ENCODE results near the gene MEOX1.
"Not testable (repeated sequence)": the region's sequence is repeated elsewhere in the genome, so short reads cannot be mapped to it uniquely, and the experiment has no call there.

The MEOX1 gene

GRCh38 chr17:43661699-43662412 is at the start of gene MEOX1:
Gene MEOX1 (minus strand): TSS chr17:43661922. CDS start chr17:43661534, 388 bp downstream.
- DNase-seq = no peak

DNA sequence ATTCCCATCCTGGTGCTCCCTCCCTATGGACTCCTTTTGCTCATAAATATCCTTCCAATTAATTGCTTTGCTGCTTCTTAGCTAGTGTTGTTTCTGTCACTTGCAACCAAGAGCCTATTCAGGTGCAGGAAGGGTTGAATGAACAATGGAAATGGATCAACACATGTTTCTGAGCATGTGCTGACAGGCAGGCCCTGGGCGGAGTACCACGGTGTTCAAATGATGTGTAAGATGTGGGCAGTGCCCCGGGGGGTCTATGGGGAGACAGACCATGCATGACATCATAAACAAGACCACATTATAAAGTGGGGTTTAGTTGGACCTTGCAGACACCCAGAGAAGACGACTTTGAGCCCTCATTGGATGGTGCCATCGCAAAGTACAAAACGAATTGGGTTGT is 48.4 kb upstream of the MEOX1 start:
- DNase-seq = no peak

GRCh38 chr17:43709210-43709609 is 47.5 kb upstream of the MEOX1 start:
- no peak for DNase-seq

DNA sequence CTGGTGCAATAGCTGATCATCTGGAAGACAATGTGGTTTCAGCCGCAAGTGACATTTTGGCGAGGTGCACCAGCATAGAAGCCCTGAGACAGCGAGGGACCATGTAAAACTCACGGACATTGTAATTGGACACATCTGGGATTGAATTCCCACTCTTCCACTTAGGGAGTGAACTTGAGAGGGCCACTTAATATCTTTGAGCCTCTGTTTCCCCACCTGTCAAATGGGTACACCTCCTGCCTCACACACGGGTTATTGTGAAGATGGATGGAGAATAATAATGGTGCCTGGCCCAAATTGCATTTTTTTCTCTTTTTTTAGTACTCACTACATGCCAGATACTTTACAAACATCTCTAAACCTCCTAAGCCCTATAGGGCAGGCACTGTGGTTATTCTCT is 45.5 kb upstream of the MEOX1 start:
- no peak for DNase-seq

GRCh38 chr17:43706235-43706634 is 44.5 kb upstream of the MEOX1 start:
- no peak for DNase-seq

DNA sequence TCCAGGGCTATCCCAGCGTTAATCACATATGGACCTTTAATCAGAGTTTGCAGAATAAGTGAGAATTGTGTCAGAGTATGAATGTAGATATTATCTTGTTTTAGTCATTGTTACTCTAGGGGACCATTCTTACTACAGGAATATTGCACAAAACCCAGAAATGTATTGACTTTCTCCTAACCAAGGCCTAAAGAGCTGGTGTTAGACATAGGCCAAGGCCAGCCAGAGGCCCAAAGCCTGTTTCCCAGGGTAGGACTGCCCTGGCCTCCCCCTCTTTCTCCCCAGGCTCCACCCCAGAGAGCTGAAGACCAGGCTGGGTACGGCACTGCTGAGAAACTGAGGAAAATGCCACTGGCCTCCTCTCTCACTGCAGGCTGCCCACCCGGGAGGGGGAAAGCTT is 41.9 kb upstream of the MEOX1 start:
- no peak for DNase-seq

GRCh38 chr17:43702637-43703036 is 40.9 kb upstream of the MEOX1 start:
- peak in 1 of 51 donors; percentile 10 for DNase-seq

GRCh38 chr17:43701318-43701743 is 39.6 kb upstream of the MEOX1 start:
- no peak for DNase-seq

DNA sequence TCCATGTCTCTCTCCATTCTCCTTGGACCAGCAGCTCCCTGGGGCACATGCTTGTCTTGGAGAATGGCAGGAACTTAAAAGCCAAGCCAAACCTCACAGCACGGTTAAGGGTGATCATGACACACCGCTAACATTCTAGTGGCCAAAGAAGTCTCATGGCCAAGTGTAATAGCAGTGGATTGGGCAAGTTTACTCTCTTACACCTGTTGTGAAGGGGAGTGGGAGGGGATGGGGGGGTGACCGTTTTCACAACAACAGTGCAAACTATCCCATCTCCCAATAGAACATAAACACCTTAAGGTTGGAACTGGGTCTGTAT is 37.7 kb upstream of the MEOX1 start:
- DNase-seq = no peak

DNA sequence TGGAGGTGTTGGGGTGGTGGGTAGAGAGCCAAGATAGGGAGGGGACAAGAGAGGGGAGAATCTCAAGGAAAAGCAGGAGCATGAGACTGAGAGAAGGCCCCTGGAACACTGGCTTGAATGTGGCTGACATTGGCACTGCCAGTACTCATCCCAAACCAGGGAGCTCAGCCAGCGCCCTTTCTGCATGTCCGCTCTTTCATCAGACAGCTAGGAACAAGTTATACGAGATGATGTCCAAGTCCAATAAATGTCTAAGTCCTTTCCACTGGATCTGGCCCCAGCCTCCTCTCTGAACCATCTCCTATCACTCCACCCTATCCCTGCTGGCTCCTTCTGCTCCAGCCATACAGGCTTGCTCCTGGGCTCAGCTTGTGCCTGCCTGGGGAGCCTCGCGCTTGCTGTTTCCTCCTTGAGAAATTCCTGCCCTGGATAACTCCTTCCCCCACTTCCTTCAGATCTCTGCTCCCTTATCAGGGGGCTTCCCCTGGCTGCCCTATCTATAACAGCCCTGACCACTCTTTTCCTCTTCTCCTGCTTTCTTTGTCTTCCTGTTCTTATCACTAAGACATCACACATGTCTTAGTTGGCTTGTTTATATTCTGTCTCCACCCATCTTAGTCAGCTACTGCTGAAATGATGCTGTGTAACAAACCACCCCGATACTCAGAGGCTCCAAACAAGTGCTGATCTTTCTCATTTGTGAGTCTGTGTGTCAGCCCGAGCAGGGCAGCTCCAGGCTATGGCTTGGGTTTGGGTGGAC is 37.1 kb upstream of the MEOX1 start:
- DNase-seq = no peak

DNA sequence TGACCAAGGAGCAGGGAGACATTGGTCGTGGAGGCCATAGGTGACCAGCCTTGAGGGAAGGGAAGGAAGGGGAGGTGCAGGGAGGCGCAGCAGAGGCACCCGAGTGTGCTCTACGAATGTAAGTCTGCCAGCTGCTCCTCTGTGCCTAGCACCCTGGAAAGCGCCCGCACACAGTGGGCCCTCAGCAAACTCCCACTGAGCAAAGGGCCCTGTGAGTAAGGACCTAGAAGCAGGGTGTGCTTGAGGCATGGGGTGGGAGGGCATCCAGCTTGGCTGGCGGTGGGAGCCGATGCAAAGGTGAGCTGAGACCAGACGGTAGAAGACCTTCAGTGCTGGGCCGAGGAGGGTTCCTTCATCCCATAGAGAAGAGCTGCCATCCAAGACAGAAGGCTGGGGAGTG is 36.2 kb upstream of the MEOX1 start:
- no peak for DNase-seq

DNA sequence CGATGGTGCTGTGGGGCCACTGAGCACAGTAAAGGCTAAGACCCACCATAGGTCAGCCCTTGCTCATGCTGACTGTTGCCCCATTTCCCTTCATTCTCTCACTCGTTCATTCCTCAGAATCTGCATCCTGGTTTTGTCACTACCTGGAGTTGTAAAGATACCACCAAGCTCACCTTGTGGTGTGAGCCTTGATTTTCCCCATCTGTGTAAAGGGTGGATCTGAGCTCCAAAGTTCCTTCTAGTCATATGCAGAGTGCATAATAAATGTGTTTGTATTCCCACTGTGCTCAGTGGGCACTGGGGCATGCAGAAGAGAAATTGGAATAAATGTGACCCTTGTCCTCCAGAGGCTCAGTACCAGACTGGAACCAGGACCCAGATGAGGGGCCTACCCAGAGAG is 35.2 kb upstream of the MEOX1 start:
- no peak for DNase-seq

DNA sequence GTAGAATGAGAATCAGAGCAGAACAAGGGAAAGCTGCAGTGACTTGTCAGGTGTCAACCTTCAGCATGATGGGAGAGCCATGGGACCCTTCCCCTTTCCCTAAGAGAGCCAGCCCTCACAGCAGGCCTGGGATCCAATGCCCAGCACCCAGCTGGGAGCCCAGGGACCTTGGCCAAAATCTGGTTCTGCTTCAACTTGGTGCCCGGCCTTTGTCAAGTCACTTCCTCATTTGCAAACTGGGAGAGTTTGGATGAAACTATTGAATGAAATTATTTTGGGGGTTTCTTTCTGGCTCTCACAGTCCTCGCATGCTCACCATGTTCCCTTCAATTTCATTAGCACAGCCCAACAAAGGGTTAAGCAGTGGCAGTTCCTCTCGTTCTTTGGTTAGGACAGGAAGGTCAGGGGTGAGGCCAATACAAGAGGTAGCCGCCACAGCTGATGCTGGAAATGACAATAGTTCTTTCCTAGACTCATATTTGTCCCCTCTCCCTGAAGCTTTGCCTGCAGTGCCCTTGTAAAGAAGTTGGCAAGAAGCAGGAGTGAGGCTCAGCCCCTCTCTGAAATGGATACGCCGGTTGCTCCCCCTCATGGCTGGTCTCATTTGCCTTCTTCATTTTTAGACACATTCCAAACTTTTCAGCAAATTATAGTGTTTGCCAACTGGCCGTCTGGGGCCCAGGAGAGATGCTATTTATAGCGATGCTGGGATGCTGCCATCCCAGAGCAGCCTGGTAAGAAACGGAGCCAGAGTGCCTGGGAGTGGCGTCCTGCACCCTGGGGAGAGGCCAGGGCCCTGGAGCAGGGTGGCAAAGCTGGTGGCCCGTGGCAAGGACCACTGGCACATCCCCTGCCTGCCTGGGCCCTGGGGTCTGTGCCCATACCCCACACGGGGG is 34.5 kb upstream of the MEOX1 start:
- DNase-seq = no peak

- DNase-seq = peak in 47 of 51 donors; percentile 12 to 76 (median 43)
Measured at GRCh38 chr17:43694081-43694870, 32.6 kb upstream of the MEOX1 start.

DNA sequence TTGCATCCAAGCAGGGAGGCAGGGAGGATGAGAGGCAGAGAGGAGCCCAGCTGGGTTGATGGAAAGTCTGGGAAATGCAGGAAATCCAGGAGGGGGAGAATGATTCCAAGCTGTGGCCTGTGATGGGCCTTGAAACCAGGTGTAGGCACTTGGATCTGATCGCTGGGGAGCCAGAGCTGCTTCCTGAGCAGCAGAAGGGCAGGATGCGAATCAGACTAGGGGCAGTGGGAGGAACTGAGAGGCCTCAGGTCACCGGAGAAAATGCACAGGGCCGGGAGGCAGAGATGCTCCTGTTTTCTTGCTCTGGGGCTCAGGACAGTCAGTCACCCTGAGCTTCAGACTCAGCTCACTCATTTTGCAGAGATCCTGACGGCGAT is 29.6 kb upstream of the MEOX1 start:
- no peak for DNase-seq

- DNase-seq = no peak
Measured at GRCh38 chr17:43690624-43691316, 29.0 kb upstream of the MEOX1 start.

- DNase-seq = no peak
Measured at GRCh38 chr17:43689814-43690213, 28.1 kb upstream of the MEOX1 start.

GRCh38 chr17:43689131-43689530 is 27.4 kb upstream of the MEOX1 start:
- DNase-seq = no peak

DNA sequence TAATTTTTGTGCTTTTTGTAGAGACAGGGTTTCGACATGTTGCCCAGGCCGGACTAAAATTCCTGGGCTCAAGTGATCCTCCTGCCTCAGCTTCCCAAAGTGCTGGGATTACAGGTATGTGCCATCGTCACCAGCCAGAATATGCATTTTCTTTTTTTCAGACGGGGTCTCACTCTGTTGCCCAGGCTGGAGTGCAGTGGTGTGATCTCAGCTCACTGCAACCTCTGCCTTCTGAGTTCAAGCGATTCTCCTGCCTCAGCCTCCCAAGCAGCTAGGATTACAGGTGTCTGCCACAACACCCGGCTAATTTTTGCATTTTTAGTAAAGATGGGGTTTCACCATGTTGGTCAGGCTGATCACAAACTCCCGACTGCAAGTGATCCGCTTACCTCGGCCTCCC is 25.2 kb upstream of the MEOX1 start:
- DNase-seq = not testable (repeated sequence)

GRCh38 chr17:43683928-43684653 is 22.4 kb upstream of the MEOX1 start:
- DNase-seq = no peak

Measured in hypothalamus (tissue), 51 donors.